AG09309 (cell line): ENCODE data around the gene NUMB.

Source experiments
- DNase-seq: peaks from one replicate; pipeline ENCODE4 v3.0.0-alpha.2; 2010; ENCODE audit warnings: low read depth
- H3K4me3 ChIP-seq: 2 replicates; pipeline ENCODE4 v1.5.1; 2011; ENCODE audit warnings: mild to moderate bottlenecking, low read depth, low read length, moderate library complexity; ENCODE audit not compliant: control insufficient read depth
- TF ChIP-seq, protein P1 (sequence below): IDR thresholded peaks from 2 replicates; pipeline ENCODE4 v1.5.1; 2011; ENCODE audit warnings: mild to moderate bottlenecking, low read depth, low read length, inconsistent platforms; ENCODE audit not compliant: insufficient read depth, control insufficient read depth; ENCODE audit errors: missing control alignments

The NUMB gene

DNA sequence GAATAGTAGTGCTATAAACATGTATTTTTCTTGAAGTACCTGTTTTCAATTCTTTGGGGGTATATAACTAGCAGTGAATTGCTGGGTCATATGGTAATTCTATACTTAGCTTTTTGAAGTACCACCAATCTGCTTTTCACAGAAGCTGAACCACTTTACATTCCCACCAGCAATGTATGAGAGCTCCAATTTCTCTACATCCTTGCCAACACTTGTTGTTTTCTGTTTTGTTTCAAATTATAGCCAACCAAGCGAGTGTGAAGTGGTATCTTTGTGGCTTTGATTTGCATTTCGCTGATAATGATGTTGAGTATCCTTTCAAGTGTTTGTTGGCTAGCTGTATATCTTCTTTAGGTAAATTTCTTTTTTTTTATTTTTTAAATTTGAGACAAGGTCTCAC lies 125.3 kb downstream of the NUMB start:
- TF ChIP-seq, protein P1, sequence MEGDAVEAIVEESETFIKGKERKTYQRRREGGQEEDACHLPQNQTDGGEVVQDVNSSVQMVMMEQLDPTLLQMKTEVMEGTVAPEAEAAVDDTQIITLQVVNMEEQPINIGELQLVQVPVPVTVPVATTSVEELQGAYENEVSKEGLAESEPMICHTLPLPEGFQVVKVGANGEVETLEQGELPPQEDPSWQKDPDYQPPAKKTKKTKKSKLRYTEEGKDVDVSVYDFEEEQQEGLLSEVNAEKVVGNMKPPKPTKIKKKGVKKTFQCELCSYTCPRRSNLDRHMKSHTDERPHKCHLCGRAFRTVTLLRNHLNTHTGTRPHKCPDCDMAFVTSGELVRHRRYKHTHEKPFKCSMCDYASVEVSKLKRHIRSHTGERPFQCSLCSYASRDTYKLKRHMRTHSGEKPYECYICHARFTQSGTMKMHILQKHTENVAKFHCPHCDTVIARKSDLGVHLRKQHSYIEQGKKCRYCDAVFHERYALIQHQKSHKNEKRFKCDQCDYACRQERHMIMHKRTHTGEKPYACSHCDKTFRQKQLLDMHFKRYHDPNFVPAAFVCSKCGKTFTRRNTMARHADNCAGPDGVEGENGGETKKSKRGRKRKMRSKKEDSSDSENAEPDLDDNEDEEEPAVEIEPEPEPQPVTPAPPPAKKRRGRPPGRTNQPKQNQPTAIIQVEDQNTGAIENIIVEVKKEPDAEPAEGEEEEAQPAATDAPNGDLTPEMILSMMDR: no peak
- DNase-seq: no peak
- H3K4me3 ChIP-seq: no peak overlapping the region

- DNase-seq: no peak
- TF ChIP-seq, protein P1: no peak
- H3K4me3 ChIP-seq: no peak overlapping the region
These were observed 132.6 kb downstream of the NUMB start for GRCh38 chr14:73325630-73326299.

DNA sequence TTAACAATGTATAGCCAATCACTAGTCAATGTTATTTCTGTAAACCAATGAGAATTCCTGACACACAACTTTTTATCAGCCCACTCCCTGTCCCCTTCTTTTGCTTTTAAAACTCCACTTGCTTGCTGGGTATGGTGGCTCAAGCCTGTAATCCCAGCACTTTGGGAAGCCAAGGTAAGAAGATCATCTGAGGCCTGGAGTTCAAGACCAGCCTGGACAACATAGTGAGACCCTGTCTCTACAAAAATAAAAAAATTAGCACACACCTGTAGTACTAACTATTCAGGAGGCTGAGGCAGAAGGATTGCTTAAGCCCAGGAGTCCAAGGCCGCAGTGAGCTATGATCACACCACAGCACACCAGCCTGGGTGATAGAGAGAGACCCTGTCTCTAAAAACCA lies 133.3 kb downstream of the NUMB start:
- H3K4me3 ChIP-seq: no peak overlapping the region
- no peak for DNase-seq
- TF ChIP-seq, protein P1: no peak

DNA sequence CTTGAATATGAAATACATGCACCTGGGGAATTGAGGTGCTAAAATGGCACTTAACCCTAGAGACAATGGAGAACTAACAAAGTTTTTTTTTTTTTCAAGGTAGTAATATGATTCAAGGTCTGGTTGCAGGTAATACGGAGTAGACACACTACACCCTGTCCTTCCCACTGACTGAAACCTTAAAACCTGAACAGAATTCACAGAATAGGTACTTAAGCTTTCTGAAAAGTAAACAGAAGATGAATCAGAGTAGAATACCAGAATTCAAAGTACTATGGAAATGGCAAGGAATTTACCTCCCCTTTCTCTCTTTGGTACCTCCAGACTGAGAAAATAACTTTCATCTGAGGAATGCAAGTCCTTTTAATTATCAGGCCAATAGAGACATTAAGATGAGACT lies 133.8 kb downstream of the NUMB start:
- DNase-seq: no peak
- TF ChIP-seq, protein P1: no peak
- H3K4me3 ChIP-seq: no peak overlapping the region

DNA sequence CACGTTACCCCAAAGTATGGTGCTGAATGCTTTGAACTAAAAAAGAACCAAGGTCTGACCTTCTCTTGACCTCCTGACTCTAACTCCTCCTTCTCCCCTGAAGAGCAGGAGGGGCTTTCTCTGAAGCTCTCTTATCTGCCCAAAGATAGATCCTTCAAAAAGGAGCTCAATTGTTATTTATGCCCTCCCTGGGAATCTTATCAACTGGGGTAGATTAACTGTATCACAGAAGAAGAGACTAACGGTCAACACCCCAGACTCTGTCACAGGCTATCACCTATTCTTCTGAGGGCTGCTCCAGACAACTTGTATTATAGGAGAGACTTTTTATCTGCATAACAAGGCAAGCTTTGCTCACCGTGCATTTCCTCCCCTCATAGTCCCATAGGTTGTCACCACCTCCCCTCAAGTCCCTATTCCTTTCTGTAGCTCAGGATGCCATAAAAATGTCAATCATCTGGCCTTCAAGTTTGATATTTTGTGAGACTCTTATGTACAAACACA lies 134.4 kb downstream of the NUMB start:
- TF ChIP-seq, protein P1: no peak
- H3K4me3 ChIP-seq: no peak overlapping the region
- no peak for DNase-seq

- TF ChIP-seq, protein P1: no peak
- H3K4me3 ChIP-seq: no peak overlapping the region
- DNase-seq: no peak
These were observed 145.2 kb downstream of the NUMB start for GRCh38 chr14:73313151-73313550.
